ENCODE results near the gene STAT4.
"Not testable (repeated sequence)": the region's sequence is repeated elsewhere in the genome, so short reads cannot be mapped to it uniquely, and the experiment has no call there.

The STAT4 gene

GRCh38 chr2:190996338-190996946, 154.4 kb downstream of the STAT4 start:
- TF ChIP-seq CTCF (IDR thresholded peaks at IDR 0.05; ENCODE audit: low read depth, low read length): peak; percentile 78
- no peak for TF ChIP-seq MAX (IDR thresholded peaks at IDR 0.05; ENCODE audit: low read depth, low read length)
- H3K4me3 ChIP-seq (ENCODE audit: low read depth, low read length): no peak overlapping the region
- peak; percentile 70 for DNase-seq (ENCODE audit: low read depth)

GRCh38 chr2:190995315-190995714, 155.5 kb downstream of the STAT4 start:
- DNase-seq (ENCODE audit: low read depth); H3K4me3 ChIP-seq (ENCODE audit: low read depth, low read length): not testable (repeated sequence)

GRCh38 chr2:190994148-190994547, 156.6 kb downstream of the STAT4 start:
- H3K4me3 ChIP-seq (ENCODE audit: low read depth, low read length): no peak overlapping the region
- TF ChIP-seq CTCF (IDR thresholded peaks at IDR 0.05; ENCODE audit: low read depth, low read length) (no peak), POLR2A (IDR thresholded peaks at IDR 0.05; ENCODE audit: extremely low read depth, insufficient read length) (no peak), MYC (IDR thresholded peaks at IDR 0.05; ENCODE audit: low read depth, low read length) (no peak), MAX (IDR thresholded peaks at IDR 0.05; ENCODE audit: low read depth, low read length) (no peak)
- DNase-seq (ENCODE audit: low read depth): no peak

GRCh38 chr2:190993292-190993643, 157.5 kb downstream of the STAT4 start:
- no peak for DNase-seq (ENCODE audit: low read depth)
- TF ChIP-seq MAX (IDR thresholded peaks at IDR 0.05; ENCODE audit: low read depth, low read length) (no peak), CTCF (IDR thresholded peaks at IDR 0.05; ENCODE audit: low read depth, low read length) (no peak), POLR2A (IDR thresholded peaks at IDR 0.05; ENCODE audit: extremely low read depth, insufficient read length) (no peak), MYC (IDR thresholded peaks at IDR 0.05; ENCODE audit: low read depth, low read length) (no peak)
- H3K4me3 ChIP-seq (ENCODE audit: low read depth, low read length): no peak overlapping the region

- H3K4me3 ChIP-seq (ENCODE audit: low read depth, low read length): no peak overlapping the region
- no peak for DNase-seq (ENCODE audit: low read depth)
- TF ChIP-seq MAX (IDR thresholded peaks at IDR 0.05; ENCODE audit: low read depth, low read length): no peak
Measured at GRCh38 chr2:190990132-190990531, 160.7 kb downstream of the STAT4 start.

- H3K4me3 ChIP-seq (ENCODE audit: low read depth, low read length): no peak overlapping the region
- TF ChIP-seq CTCF (IDR thresholded peaks at IDR 0.05; ENCODE audit: low read depth, low read length) (no peak), POLR2A (IDR thresholded peaks at IDR 0.05; ENCODE audit: extremely low read depth, insufficient read length) (no peak), MAX (IDR thresholded peaks at IDR 0.05; ENCODE audit: low read depth, low read length) (no peak), MYC (IDR thresholded peaks at IDR 0.05; ENCODE audit: low read depth, low read length) (no peak)
- no peak for DNase-seq (ENCODE audit: low read depth)
Measured at GRCh38 chr2:190988910-190989309, 161.9 kb downstream of the STAT4 start.

- no peak for DNase-seq (ENCODE audit: low read depth)
- no peak overlapping the region for H3K4me3 ChIP-seq (ENCODE audit: low read depth, low read length)
- no peak for TF ChIP-seq POLR2A (IDR thresholded peaks at IDR 0.05; ENCODE audit: extremely low read depth, insufficient read length)
- no peak for TF ChIP-seq MAX (IDR thresholded peaks at IDR 0.05; ENCODE audit: low read depth, low read length)
- TF ChIP-seq CTCF (IDR thresholded peaks at IDR 0.05; ENCODE audit: low read depth, low read length): no peak
- TF ChIP-seq MYC (IDR thresholded peaks at IDR 0.05; ENCODE audit: low read depth, low read length): no peak
Measured at GRCh38 chr2:190987938-190988337, 162.9 kb downstream of the STAT4 start.

All from NB4 (cell line).